Measurements from ENCODE around the gene ETHE1.
"Not testable (repeated sequence)": the region's sequence is repeated elsewhere in the genome, so short reads cannot be mapped to it uniquely, and the experiment has no call there.

Gene ETHE1

GRCh38 chr19:43551399-43552197 lies 24.6 kb upstream of the ETHE1 start:
- DNase-seq: no peak

GRCh38 chr19:43548706-43549105 lies 21.7 kb upstream of the ETHE1 start:
- no peak for DNase-seq

DNA sequence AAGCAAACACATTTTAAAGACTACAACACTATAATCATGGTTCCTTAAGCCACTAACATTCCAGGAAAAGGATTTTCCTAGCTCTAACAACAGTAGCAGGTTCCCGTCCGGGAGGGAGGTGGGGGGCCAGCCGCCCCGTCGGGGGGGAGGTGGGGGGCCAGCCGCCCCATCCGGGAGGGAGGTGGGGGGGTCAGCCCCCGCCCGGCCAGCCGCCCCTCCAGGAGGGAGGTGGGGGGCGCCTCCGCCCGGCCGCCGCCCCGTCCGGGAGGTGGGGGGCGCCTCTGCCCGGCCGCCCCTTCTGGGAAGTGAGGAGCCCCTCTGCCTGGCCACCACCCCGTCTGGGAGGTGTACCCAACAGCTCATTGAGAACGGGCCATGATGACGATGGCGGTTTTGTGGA lies 20.9 kb upstream of the ETHE1 start:
- DNase-seq: not testable (repeated sequence)

DNA sequence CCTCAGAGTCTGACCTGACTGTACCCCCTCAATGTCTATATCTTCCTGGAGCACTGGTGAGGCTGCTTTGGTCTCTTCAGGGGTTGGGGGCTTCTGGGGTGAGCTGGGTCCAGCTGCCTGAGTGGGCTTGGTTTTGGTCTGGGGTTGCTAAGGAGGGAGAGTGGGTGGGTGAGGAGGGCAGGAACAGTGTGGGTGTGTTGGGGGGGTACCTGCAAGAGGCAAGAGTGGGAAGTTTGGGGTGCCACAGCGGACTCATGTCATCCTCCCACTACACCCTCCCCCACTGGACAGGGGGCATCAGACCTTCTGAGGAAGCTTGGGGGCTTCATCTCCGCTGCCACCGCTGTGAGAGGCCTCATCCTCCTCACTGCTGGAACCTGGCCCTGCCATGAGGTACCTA lies 19.6 kb upstream of the ETHE1 start:
- no peak for DNase-seq

GRCh38 chr19:43545981-43546380 lies 19.0 kb upstream of the ETHE1 start:
- no peak for DNase-seq

DNA sequence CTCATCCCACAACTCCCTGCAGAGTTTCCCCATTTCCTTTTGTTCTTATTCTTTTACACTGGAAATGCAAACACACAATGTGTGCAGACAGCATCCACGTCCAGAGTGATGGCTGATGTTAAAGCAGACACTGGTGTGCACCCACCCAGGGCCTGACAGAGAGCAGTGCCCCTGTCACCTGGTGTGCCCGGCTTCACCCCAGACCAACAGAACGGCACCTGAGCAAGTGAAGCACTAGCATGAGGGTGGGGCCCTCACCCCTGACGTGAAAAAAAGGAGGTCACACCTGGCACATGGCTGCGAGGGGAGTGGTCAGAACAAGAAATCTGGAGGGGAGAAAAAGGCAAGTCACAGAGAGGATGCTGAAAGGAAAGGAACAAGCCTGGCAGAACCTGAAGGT lies 18.3 kb upstream of the ETHE1 start:
- DNase-seq: no peak

DNA sequence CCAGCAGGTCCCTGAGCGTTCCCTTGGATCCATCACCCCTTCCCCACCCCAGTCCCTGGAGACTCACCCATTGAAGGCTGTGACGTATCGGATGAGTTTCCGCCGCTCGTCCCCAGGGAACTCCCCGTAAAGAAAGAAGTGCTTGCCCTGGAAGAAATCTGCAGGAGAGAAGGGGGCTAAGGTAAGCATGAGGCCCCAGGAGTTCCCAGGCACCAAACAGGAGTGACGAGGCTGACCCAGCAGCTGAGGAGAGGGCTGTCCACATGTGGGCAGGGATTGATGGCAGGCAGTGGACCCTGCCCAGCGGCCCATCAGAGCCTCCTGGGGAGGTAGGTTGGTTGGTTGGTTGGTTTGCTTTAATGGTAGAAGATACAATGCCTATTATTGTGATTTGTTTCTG lies 17.1 kb upstream of the ETHE1 start:
- DNase-seq: no peak

- DNase-seq: no peak
Observed at GRCh38 chr19:43541920-43542650, 15.1 kb upstream of the ETHE1 start.

DNA sequence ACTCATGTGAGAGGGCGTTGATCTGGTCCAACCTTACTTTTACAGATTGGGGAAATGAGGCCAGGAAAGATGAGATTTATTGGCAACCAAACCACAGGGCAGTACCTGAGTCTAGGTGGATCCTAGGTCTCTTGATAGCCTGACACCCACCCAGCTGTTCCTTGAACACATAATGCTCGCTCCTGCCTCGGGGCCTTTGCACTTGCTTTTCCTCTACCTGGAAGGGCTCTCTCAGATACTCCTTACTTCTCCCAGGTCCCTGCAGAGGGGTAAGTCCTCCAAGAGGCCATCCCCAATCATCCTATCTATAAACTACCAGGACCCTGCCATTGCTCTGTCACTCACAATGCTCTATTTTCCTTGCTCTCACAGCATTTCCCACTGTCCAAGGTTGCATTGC lies 13.4 kb upstream of the ETHE1 start:
- no peak for DNase-seq

DNA sequence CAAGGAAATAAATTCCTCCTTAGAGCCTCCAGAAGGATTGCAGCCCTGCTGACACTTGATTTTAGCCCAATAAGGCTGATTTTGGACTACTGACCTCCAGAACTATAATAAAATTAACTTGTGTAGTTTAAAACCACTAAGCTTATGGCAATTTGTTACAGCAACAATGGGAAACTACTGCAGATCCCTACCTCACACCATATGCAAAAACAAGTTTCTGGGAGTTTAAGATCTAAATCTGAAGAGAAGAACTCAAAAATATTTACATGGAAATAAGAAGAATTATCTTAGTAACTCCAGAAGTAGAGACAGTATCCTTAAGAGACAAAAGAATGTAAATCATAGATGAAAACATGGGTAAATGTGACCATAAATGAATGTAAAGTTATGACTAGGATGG lies 11.9 kb upstream of the ETHE1 start:
- no peak for DNase-seq

DNA sequence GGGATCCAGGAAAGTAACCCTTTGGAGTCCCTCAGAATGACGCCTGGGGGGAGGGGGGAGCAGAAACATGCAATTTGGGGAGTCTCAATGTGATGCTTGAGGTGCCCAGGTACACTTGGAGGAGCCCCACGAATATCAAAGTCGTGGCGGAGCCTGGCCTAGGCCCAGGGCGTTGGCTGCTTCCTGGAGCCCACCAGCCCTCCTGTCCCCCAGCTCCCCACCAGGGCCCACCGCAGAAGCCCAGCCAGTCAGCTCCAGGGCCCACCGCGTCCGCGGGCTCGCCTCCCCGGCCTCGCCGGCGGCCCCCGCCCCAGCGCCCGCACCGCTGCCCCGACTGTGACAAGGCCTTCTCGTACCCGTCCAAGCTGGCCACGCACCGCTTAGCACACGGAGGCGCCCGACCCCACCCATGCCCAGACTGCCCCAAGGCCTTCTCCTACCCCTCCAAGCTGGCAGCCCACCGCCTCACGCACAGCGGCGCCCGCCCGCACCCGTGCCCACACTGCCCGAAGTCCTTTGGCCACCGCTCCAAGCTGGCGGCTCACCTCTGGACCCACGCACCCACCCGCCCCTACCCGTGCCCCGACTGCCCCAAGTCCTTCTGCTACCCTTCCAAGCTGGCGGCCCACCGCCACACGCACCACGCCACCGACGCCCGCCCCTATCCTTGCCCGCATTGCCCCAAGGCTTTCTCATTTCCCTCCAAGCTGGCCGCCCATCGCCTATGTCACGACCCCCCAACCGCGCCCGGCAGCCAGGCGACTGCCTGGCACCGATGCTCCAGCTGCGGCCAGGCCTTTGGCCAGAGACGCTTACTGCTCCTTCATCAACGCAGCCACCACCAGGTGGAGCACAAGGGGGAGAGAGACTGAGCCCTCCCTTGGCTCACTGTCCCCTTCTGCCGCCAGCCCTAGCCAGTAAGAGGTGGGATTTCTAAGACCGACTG lies 8.1 kb upstream of the ETHE1 start:
- peak; percentile 17 for DNase-seq

DNA sequence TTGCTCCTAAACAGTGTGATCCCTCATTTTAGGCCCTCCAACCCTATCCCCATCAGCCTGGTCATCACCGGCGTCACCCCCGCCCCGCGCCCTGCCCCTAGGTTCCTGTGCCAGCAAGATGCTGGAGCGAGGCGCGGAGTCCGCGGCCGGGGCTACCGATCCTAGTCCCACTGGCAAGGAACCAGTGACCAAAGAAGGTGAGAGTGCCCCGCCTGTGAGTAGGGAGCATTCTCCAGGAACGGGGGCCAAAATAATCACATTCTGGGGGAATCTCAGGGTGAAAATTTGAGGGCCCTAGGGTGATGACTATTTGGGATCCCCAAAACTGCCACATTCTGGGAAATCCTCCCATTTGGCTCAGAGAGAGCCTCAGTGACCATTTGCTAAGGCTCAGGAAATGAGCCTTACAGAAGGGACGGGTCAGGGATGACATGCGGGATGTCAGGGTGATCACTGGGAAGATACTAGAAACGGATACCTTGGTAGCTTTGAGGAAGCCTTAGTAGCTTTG lies 7.4 kb upstream of the ETHE1 start:
- DNase-seq: no peak

GRCh38 chr19:43533546-43534304 lies 6.7 kb upstream of the ETHE1 start:
- DNase-seq: peak; percentile 99

DNA sequence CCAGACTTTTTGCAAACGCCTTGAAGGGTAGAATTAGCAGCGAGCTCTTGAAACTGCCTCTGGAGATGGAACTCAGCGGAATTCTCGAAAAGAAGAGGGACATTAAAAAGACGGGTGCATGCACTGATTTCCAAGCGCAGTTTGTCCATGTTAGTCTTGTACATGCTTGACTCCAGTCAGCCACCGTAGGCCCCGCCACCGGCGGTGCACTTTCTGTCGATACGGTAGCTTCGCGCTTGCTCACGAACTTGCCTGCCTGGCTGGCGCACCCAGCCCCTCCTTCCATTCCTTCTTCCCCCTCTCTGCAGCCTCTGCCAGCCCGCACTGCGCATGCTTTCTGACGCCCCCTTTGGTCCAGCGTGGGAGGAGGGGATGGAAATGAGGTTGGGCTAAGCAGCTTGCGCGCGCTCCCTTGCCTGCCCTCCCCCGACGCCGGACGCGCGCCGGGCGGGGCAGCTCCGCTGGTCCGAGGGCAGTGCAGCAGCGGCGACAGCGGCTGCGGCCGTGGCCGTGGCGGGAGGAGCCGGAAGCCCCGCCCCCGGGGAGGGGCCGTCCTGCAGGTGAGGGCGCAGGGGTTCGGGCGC lies 6.1 kb upstream of the ETHE1 start, which contains the start of gene ZNF575:
Gene ZNF575, plus strand, starts transcription at position 227 of the 584 bp plus-strand sequence. CDS start 1,235 bp downstream, outside the sequence.
- DNase-seq: peak; percentile 92

DNA sequence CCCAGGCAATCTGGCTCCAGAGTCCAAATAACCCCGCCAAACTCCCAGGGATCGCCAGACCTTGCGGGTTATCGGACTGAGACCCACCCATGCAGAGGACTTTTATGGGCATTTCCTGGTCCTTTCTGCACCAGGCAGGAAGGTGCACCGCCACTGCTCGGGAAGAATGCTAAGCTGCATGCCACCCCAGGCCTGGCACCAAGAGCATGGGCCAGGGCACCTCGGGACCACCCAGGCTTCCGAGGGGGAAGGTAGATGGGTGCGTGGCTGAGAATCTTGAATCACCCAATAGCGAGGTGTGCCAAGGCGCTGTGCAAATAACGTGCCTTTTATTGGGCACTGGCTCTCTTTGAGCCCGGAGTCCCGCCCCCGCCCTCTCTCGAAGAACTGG lies 5.6 kb upstream of the ETHE1 start:
- DNase-seq: peak; percentile 70

GRCh38 chr19:43527860-43528622 lies 1.0 kb upstream of the ETHE1 start:
- peak; percentile 10 for DNase-seq

GRCh38 chr19:43525836-43526771 lies 897 bp downstream of the ETHE1 start:
- DNase-seq: peak; percentile 43

GRCh38 chr19:43524922-43525835 lies 1.8 kb downstream of the ETHE1 start:
- peak; percentile 38 for DNase-seq

DNA sequence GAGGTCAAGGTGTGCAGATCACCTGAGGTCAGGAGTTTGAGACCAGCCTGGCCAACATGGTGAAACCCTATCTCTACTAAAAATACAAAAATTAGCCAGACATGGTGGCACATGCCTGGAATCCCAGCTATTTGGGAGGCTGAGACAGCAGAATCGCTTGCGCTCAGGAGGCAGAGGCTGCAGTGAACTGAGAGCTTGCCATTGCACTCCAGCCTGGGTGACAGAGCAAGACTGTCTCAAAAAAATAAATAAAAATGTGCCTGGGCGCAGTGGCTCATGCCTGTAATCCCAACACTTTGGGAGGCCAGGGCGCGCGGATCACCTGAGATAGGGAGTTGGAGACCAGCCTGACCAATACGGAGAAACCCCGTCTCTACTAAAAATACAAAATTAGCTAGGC lies 3.3 kb downstream of the ETHE1 start:
- DNase-seq: not testable (repeated sequence)

Measured in stimulated activated CD4-positive, alpha-beta T cell treated with anti-CD3 and anti-CD28 coated beads, Interleukin-1b, Interleukin-23, amount 100 ng/mL, for 48 hours (primary cell).